ENCODE results near the gene PSMF1. TPM values are rescaled to one million over a fixed set of nuclear protein-coding genes. Genes with fewer than 3 reads are reported as not detected.

PSMF1 gene
- total RNA-seq, 1 donor from 2014 or later, result 129 TPM

GRCh38 chr20:1197801-1198200 is 79.4 kb downstream of the PSMF1 start:
- Mint-ChIP-seq H3K27ac (ENCODE audit: unreplicated experiment) (no peak overlapping the region), H3K9me3 (ENCODE audit: unreplicated experiment) (no peaks in the 10 kb centered on the region), H3K4me3 (ENCODE audit: unreplicated experiment) (no peak overlapping the region), H3K4me1 (ENCODE audit: unreplicated experiment) (no peaks in the 10 kb centered on the region), H3K36me3 (ENCODE audit: unreplicated experiment) (no peaks in the 10 kb centered on the region), H3K27me3 (ENCODE audit: unreplicated experiment) (peaks cover 28% of the 10 kb centered on the region)
- DNase-seq (ENCODE audit: extremely low spot score, unreplicated experiment), result no peak
- TF ChIP-seq, protein P1, sequence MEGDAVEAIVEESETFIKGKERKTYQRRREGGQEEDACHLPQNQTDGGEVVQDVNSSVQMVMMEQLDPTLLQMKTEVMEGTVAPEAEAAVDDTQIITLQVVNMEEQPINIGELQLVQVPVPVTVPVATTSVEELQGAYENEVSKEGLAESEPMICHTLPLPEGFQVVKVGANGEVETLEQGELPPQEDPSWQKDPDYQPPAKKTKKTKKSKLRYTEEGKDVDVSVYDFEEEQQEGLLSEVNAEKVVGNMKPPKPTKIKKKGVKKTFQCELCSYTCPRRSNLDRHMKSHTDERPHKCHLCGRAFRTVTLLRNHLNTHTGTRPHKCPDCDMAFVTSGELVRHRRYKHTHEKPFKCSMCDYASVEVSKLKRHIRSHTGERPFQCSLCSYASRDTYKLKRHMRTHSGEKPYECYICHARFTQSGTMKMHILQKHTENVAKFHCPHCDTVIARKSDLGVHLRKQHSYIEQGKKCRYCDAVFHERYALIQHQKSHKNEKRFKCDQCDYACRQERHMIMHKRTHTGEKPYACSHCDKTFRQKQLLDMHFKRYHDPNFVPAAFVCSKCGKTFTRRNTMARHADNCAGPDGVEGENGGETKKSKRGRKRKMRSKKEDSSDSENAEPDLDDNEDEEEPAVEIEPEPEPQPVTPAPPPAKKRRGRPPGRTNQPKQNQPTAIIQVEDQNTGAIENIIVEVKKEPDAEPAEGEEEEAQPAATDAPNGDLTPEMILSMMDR (IDR thresholded peaks at IDR 0.05), result no peak

GRCh38 chr20:1198751-1199150 is 80.3 kb downstream of the PSMF1 start:
- Mint-ChIP-seq H3K36me3 (ENCODE audit: unreplicated experiment) (no peaks in the 10 kb centered on the region), H3K27ac (ENCODE audit: unreplicated experiment) (no peak overlapping the region), H3K4me3 (ENCODE audit: unreplicated experiment) (no peak overlapping the region), H3K27me3 (ENCODE audit: unreplicated experiment) (peaks cover 29% of the 10 kb centered on the region), H3K9me3 (ENCODE audit: unreplicated experiment) (no peaks in the 10 kb centered on the region), H3K4me1 (ENCODE audit: unreplicated experiment) (no peaks in the 10 kb centered on the region)
- TF ChIP-seq, protein P1 (IDR thresholded peaks at IDR 0.05), result no peak
- DNase-seq (ENCODE audit: extremely low spot score, unreplicated experiment), result no peak

GRCh38 chr20:1199212-1199873 is 80.9 kb downstream of the PSMF1 start:
- TF ChIP-seq, protein P1 (IDR thresholded peaks at IDR 0.05), result no peak
- no peaks in the 10 kb centered on the region for H3K36me3 Mint-ChIP-seq (ENCODE audit: unreplicated experiment)
- no peak for DNase-seq (ENCODE audit: extremely low spot score, unreplicated experiment)
- H3K4me1 Mint-ChIP-seq (ENCODE audit: unreplicated experiment), result no peaks in the 10 kb centered on the region
- H3K9me3 Mint-ChIP-seq (ENCODE audit: unreplicated experiment), result no peaks in the 10 kb centered on the region
- H3K27me3 Mint-ChIP-seq (ENCODE audit: unreplicated experiment), result peaks cover 29% of the 10 kb centered on the region
- H3K4me3 Mint-ChIP-seq (ENCODE audit: unreplicated experiment), result no peak overlapping the region
- H3K27ac Mint-ChIP-seq (ENCODE audit: unreplicated experiment), result no peak overlapping the region

DNA sequence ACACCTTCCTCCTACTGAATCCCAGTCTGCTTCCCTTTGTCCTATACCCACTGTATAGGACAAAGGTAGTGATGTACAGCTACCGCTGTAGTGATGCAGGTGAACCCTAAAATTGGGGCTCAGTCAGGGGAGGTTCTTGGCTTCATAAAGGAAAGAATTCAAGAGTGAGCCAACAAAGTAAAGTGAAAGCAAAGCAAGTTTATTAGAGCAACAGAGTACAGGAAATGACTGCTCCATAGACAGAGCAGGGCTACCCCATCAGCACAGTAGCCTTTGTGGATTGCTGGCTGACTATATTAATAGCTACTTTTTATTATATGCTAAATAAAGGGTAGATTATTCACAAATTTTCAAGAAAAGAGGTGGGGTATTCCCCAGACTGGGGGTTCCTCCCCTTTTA is 81.6 kb downstream of the PSMF1 start:
- Mint-ChIP-seq H3K27me3 (ENCODE audit: unreplicated experiment) (peaks cover 29% of the 10 kb centered on the region), H3K27ac (ENCODE audit: unreplicated experiment) (no peak overlapping the region), H3K36me3 (ENCODE audit: unreplicated experiment) (no peaks in the 10 kb centered on the region), H3K4me3 (ENCODE audit: unreplicated experiment) (no peak overlapping the region), H3K9me3 (ENCODE audit: unreplicated experiment) (no peaks in the 10 kb centered on the region), H3K4me1 (ENCODE audit: unreplicated experiment) (no peaks in the 10 kb centered on the region)
- DNase-seq (ENCODE audit: extremely low spot score, unreplicated experiment), result no peak
- TF ChIP-seq, protein P1 (IDR thresholded peaks at IDR 0.05), result no peak

DNA sequence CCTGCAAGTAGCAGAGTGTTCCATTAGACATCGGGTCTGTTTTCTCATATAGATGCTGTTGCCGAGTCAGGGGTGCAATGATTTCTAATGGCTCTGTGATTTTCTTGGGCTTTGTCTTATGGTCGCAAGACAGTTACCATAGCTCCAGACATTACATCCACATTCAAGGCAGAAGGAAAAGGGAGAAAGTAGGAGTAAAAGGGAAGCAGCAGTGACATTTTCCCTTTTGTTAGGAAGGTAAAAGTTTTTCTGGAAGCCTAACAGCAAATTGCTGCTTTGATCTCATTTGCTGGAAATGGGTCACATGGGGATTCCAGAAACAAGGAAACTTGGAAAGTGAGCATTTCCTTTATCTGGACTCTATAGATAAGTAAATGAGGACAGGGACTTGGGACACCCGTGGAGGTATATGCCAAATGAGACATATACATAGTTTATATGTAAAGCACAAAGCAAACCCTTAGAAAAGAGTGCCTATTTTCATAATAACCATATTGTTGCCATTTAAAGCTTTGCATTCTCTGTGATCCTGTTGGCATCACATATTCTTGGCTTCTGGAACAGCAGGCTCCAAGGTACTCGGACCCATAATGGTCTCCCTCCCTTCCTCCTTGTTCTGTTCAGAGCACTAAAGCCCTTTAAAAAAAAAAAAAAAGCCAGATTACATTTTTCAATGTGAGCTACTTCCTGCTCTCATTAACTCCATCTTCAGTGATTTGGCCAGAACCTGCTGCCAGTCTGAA is 84.5 kb downstream of the PSMF1 start, which contains the start of gene C20orf202:
Gene C20orf202, plus strand, starts transcription at position 693 of the 743 bp plus-strand sequence. CDS start 132 bp downstream, outside the sequence.
- no peak for DNase-seq (ENCODE audit: extremely low spot score, unreplicated experiment)
- no peaks in the 10 kb centered on the region for H3K9me3 Mint-ChIP-seq (ENCODE audit: unreplicated experiment)
- no peaks in the 10 kb centered on the region for H3K4me1 Mint-ChIP-seq (ENCODE audit: unreplicated experiment)
- no peak within 1 kb of the TSS for H3K4me3 Mint-ChIP-seq (ENCODE audit: unreplicated experiment)
- peaks cover 31% of the 10 kb centered on the region for H3K27me3 Mint-ChIP-seq (ENCODE audit: unreplicated experiment)
- TF ChIP-seq, protein P1 (IDR thresholded peaks at IDR 0.05), result no peak
- no peak within 1 kb of the TSS for H3K27ac Mint-ChIP-seq (ENCODE audit: unreplicated experiment)
- no peaks in the 10 kb centered on the region for H3K36me3 Mint-ChIP-seq (ENCODE audit: unreplicated experiment)
